GM18508 (cell line): ENCODE results near the gene MNS1.
"Not testable (repeated sequence)": the region's sequence is repeated elsewhere in the genome, so short reads cannot be mapped to it uniquely, and the experiment has no call there.

ENCODE experiments used
- ATAC-seq: cut with Tn5 transposase; IDR thresholded peaks from one replicate; pipeline ENCODE4 v1.9.1; 2021; ENCODE audit warnings: moderate number of reproducible peaks; ENCODE audit not compliant: insufficient read depth, unreplicated experiment

Gene MNS1

GRCh38 chr15:56456229-56456628 is 8.7 kb downstream of the MNS1 start:
- ATAC-seq, result no peak

- ATAC-seq, result no peak
These were observed 10.1 kb downstream of the MNS1 start for GRCh38 chr15:56454836-56455235.

- no peak for ATAC-seq
These were observed 19.2 kb downstream of the MNS1 start for GRCh38 chr15:56445746-56446145.

GRCh38 chr15:56442354-56442753 is 22.6 kb downstream of the MNS1 start:
- ATAC-seq, result no peak

- ATAC-seq, result no peak
These were observed 24.6 kb downstream of the MNS1 start for GRCh38 chr15:56440214-56440770.

GRCh38 chr15:56432304-56432703 is 32.6 kb downstream of the MNS1 start:
- ATAC-seq, result no peak

- no peak for ATAC-seq
These were observed 36.0 kb downstream of the MNS1 start for GRCh38 chr15:56428821-56429458.

GRCh38 chr15:56425976-56426375 is 39.0 kb downstream of the MNS1 start:
- ATAC-seq, result no peak

- ATAC-seq, result no peak
These were observed 39.7 kb downstream of the MNS1 start for GRCh38 chr15:56425276-56425675.

GRCh38 chr15:56413114-56413733 is 51.7 kb downstream of the MNS1 start:
- not testable (repeated sequence) for ATAC-seq

GRCh38 chr15:56411122-56411749 is 53.7 kb downstream of the MNS1 start:
- ATAC-seq, result no peak

GRCh38 chr15:56410721-56411120 is 54.2 kb downstream of the MNS1 start:
- ATAC-seq, result no peak

- not testable (repeated sequence) for ATAC-seq
These were observed 65.7 kb downstream of the MNS1 start for GRCh38 chr15:56399209-56399608.

- ATAC-seq, result not testable (repeated sequence)
These were observed 67.6 kb downstream of the MNS1 start for GRCh38 chr15:56397325-56397724.

- ATAC-seq, result no peak
These were observed 70.0 kb downstream of the MNS1 start for GRCh38 chr15:56394909-56395308.

GRCh38 chr15:56393277-56393676 is 71.7 kb downstream of the MNS1 start:
- no peak for ATAC-seq

- ATAC-seq, result no peak
These were observed 74.1 kb downstream of the MNS1 start for GRCh38 chr15:56390739-56391267.

- ATAC-seq, result no peak
These were observed 79.0 kb downstream of the MNS1 start for GRCh38 chr15:56385908-56386307.

- ATAC-seq, result no peak
These were observed 81.9 kb downstream of the MNS1 start for GRCh38 chr15:56383010-56383409.
